ENCODE results near the gene ZNF362.

The ZNF362 gene

GRCh38 chr1:33276573-33277298 lies 20.4 kb downstream of the ZNF362 start:
- Histone ChIP-seq H4K20me1 (ENCODE audit: insufficient read depth, low read length) (peaks cover 33% of the 10 kb centered on the region), H3K4me2 (ENCODE audit: insufficient read depth, low read length) (no peak overlapping the region), H3K79me2 (ENCODE audit: insufficient read depth, low read length) (peaks cover 27% of the 10 kb centered on the region), H3K9ac (ENCODE audit: low read depth, low read length) (no peak overlapping the region), H3K4me3 (ENCODE audit: low read depth in 1 of 2, low read length in 2 of 2) (no peak overlapping the region), H3K27ac (ENCODE audit: low read length) (no peak overlapping the region), H3K4me1 (ENCODE audit: insufficient read depth, low read length) (no peaks in the 10 kb centered on the region), H3K9me3 (ENCODE audit: insufficient read depth, low read length, severe bottlenecking) (no peaks in the 10 kb centered on the region), H3K27me3 (ENCODE audit: insufficient read depth, low read length, poor library complexity) (no peaks in the 10 kb centered on the region), H2AFZ (ENCODE audit: low read depth, low read length) (no peak overlapping the region), H3K36me3 (ENCODE audit: insufficient read depth, low read length) (peaks cover 73% of the 10 kb centered on the region)
- TF ChIP-seq CTCF (IDR thresholded peaks at IDR 0.05; ENCODE audit: borderline replicate concordance, extremely low read depth, low read length, poor library complexity, severe bottlenecking) (no peak), EZH2 (IDR thresholded peaks at IDR 0.05; ENCODE audit: borderline replicate concordance, low read depth, low read length, severe bottlenecking) (no peak)
- DNase-seq, result no peak
- no peak for ATAC-seq (ENCODE audit: insufficient read depth, low read depth)

DNA sequence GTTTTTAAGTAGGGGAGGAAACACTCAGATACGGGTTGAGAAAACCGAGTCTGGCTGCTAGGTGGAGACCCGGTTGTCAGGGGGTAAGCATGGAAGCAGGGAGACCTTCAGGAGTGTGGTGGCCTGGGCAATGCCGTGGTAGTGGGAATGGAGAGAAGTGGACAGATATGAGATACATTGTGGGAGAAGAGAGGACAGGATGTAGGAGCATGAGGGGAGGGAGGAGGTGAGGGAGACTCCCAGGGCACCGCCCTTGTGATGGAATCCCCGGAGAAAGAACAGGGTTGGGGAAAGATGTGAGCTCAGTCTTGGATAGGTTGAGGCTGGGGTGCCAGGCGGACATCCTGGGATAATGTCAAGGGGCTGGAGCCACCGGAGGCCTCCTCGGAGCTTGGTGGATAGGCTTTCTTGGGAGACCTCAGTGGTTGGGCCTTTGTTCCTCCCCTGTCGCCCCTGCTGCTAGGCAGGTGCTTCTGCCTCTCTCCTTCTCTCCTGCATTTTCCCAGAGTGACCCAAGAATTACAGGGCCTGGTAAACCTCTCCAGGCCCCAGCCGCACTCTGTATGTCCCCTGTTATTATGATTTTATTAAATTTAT lies 21.3 kb downstream of the ZNF362 start:
- H3K4me2 ChIP-seq (ENCODE audit: insufficient read depth, low read length), result no peak overlapping the region
- H3K4me1 ChIP-seq (ENCODE audit: insufficient read depth, low read length), result no peaks in the 10 kb centered on the region
- peaks cover 27% of the 10 kb centered on the region for H4K20me1 ChIP-seq (ENCODE audit: insufficient read depth, low read length)
- H3K27ac ChIP-seq (ENCODE audit: low read length), result no peak overlapping the region
- TF ChIP-seq EZH2 (IDR thresholded peaks at IDR 0.05; ENCODE audit: borderline replicate concordance, low read depth, low read length, severe bottlenecking), result no peak
- TF ChIP-seq CTCF (IDR thresholded peaks at IDR 0.05; ENCODE audit: borderline replicate concordance, extremely low read depth, low read length, poor library complexity, severe bottlenecking), result no peak
- DNase-seq (no peak), ATAC-seq (ENCODE audit: insufficient read depth, low read depth) (no peak)
- no peaks in the 10 kb centered on the region for H3K9me3 ChIP-seq (ENCODE audit: insufficient read depth, low read length, severe bottlenecking)
- H3K27me3 ChIP-seq (ENCODE audit: insufficient read depth, low read length, poor library complexity), result no peaks in the 10 kb centered on the region
- H2AFZ ChIP-seq (ENCODE audit: low read depth, low read length), result no peak overlapping the region
- H3K4me3 ChIP-seq (ENCODE audit: low read depth in 1 of 2, low read length in 2 of 2), result no peak overlapping the region
- H3K9ac ChIP-seq (ENCODE audit: low read depth, low read length), result no peak overlapping the region
- H3K79me2 ChIP-seq (ENCODE audit: insufficient read depth, low read length), result peaks cover 19% of the 10 kb centered on the region
- peaks cover 74% of the 10 kb centered on the region for H3K36me3 ChIP-seq (ENCODE audit: insufficient read depth, low read length)

- H2AFZ ChIP-seq (ENCODE audit: low read depth, low read length), result no peak overlapping the region
- no peak overlapping the region for H3K9ac ChIP-seq (ENCODE audit: low read depth, low read length)
- peaks cover 81% of the 10 kb centered on the region for H3K36me3 ChIP-seq (ENCODE audit: insufficient read depth, low read length)
- TF ChIP-seq CTCF (IDR thresholded peaks at IDR 0.05; ENCODE audit: borderline replicate concordance, extremely low read depth, low read length, poor library complexity, severe bottlenecking), result no peak
- TF ChIP-seq EZH2 (IDR thresholded peaks at IDR 0.05; ENCODE audit: borderline replicate concordance, low read depth, low read length, severe bottlenecking), result no peak
- H3K27me3 ChIP-seq (ENCODE audit: insufficient read depth, low read length, poor library complexity), result no peaks in the 10 kb centered on the region
- no peaks in the 10 kb centered on the region for H3K4me1 ChIP-seq (ENCODE audit: insufficient read depth, low read length)
- DNase-seq, result no peak
- ATAC-seq (ENCODE audit: insufficient read depth, low read depth), result no peak
- H3K4me3 ChIP-seq (ENCODE audit: low read depth in 1 of 2, low read length in 2 of 2), result no peak overlapping the region
- H3K9me3 ChIP-seq (ENCODE audit: insufficient read depth, low read length, severe bottlenecking), result no peaks in the 10 kb centered on the region
- no peak overlapping the region for H3K4me2 ChIP-seq (ENCODE audit: insufficient read depth, low read length)
- H3K27ac ChIP-seq (ENCODE audit: low read length), result no peak overlapping the region
- 0 out of 2 replicates have a peak, but pooled peaks cover 4% of the 10 kb centered on the region for H3K79me2 ChIP-seq (ENCODE audit: insufficient read depth, low read length)
- peaks cover 6% of the 10 kb centered on the region for H4K20me1 ChIP-seq (ENCODE audit: insufficient read depth, low read length)
Measured at GRCh38 chr1:33280091-33280661, 23.9 kb downstream of the ZNF362 start.

Measured in DND-41 (cell line).